ENCODE results near the gene BICDL1.

The BICDL1 gene

DNA sequence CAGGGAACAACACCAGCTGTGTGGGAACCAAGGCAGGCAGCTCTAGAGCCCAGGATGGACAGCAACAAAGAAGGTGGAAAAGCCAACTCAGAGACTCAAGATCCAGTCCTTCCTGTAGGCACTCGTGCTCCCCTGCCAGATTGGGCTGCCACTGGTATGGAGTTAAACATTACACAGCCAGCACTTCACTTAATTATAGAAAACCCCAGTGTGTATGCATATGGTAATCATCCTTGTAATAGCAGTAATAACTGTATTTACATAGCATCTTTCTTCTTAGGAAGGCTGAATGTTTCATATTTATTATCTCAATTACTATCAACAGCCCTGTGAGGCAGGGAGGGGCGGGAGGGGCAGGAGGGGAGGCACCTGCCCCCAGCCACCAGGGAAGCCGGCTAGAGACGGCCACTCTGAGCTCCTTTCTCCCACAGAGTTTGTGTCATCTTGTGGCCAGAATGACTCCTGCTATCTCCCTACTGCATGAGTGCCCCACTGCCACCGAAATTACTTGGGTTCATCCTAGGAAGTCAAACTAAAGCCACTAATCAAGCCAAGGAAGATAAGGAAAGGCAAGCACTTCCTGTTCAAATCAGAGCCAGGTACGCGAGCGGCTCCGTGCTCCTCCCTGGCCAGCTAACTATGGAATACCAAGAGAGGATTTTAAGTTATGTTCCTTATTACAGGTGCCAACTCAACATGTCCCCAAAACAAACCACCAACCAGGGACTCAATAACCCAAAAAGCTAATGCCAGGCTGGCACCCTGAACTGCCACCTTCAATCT lies 143.2 kb downstream of the BICDL1 start:
- no peak for DNase-seq

GRCh38 chr12:120132863-120133385 lies 143.9 kb downstream of the BICDL1 start:
- no peak for DNase-seq

DNA sequence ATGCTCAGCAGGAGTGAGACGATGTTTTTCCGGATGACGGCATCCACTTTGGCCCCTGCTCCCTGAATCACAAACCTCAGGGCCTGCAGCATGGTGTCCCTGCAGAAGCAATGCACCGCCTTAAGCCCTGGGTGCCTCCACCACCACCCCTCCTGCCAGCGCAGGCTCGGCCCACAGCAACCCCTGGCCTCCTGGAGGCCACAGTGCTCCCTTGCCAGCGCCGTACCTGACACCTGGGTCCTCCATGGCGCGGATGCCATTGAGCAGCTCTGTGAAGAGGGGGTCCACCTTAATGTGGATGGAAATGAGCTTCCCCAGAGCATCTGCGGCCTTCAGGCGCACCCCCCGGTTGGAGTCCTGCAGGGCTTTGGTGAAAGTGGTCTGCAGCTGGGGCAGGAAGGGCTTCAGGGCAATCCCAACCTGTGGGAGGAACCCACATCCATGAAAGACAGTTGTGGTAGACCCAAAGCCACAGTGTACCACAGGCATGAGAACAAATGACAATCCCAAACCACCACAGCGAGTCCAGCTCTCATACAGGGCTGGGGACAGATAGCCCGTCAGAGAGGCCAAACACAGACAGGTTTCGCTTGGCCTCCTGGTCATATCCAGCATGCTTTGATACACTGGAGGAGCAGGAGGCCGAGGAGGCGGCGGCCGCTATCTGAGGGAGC lies 145.4 kb downstream of the BICDL1 start:
- no peak for DNase-seq

DNA sequence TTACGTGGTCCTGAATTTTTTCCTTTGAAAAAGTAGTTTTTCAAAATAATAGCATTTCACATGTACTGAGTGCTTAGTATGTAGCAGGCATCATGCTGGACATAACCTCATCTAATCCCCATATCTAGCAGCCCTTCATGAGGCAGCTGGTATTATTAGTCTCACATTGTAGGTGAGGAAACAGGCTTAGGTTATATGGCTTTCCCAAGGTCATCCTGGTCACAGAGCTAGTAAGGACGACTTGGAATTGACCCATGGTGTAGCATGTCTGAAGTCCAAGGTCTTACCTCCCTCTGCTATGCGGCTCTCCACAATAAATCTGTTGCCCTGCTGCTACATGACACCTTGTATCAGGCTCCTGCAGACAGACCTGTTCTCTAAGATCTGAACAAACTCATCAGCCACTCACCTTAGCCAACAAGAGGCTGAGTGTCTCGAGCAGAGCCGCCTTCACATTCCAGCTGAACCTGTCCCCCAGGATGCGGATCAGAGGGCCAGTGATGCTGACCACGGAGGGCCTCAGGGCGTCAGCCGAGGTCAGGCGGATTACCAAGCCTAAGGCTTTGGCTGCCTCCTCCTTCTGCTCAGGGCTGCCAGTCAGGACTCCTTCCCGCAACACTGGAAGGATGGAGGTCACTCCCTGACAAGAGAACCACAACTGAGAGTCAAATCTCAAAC lies 147.2 kb downstream of the BICDL1 start:
- DNase-seq: no peak

DNA sequence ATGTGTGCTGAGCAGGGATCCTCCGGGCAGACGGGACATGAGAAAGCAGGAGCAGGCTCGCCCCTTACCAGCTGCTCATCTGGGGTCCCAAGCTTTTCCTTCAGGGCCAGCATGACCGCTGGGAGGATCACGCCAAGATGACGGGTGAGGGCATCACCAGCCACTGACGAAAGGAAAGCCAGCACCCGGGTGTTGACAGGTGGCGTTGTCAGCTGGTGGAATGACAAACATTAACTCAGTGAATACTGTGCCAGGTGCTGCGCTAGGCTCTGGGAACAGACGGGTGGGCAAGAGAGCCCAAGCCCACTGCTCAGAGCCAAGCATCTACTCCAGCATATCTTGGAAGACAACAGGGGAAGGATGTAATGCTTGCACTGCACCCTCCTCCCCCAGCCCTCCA lies 148.8 kb downstream of the BICDL1 start:
- no peak for DNase-seq

GRCh38 chr12:120138366-120138765 lies 149.3 kb downstream of the BICDL1 start:
- DNase-seq: no peak

GRCh38 chr12:120139958-120140357 lies 150.9 kb downstream of the BICDL1 start:
- DNase-seq: no peak

DNA sequence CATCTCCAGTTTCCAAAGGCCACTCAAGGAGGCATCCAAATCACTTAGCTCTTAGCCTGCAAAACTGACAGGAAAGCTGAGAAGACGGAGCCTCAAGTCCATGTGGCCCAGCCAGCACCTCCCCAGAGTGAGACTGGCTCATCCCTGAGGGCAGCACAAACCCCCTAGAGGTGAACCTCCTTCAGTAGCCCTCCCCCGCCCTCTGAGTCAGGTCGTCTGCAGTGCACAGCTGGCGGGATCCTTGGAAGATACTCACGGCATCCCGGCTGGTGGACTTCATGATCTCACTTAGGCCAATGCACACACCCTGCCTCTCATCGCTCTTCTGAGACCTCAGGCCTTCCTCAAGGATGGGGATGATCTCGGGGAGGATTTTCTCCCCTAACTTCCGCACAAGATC lies 151.6 kb downstream of the BICDL1 start:
- no peak for DNase-seq

DNA sequence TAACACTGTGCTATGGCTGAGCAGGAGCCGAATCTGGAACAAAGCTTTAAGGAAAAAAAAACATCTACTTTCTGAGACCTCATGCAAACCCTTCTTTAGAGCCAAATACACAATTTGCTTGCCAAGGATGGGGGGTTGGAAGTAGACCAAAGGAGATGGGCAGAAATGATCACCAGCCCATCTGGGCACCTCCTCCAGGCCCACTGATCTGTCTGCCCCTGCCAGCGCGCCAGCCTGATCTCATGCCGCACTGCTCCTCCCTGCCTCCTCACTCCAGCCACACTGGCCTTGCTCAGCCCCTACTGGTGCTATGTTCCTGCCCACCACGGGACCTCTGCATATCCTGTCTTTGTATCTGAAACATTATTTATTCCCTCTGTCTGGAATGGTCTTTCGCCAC lies 152.3 kb downstream of the BICDL1 start:
- DNase-seq: no peak

DNA sequence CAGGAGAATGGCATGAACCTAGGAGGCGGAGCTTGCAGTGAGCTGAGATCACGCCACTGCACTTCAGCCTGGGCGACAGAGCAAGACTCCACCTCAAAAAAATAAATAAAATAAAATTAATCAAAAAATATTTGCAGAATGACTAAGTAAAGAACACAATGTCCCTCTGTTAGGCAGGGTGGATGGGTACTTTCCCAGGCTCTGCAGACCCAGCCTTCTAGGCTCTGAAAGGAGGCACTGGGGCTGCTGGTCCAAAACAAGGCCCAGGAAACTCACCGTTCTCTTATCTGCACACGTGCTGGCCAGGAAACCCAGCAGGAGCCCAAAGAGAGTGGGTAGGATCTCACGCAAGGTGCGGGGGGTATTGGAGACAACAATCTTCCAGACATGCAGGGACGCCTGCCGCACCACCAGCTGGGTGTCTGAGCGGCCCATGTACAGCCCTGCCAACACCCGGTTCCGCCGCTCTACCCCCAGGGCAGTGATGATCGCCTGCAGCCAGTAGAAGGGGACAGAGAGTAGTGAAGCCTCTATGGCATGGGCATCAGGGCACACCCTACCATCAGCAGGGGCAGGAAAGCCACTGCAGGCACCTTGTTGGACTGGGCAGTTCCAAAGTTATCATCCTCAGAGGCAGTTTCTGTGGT lies 153.3 kb downstream of the BICDL1 start:
- DNase-seq: no peak

Measured in activated gamma-delta T cell treated with Interleukin-2 at 50 U/mL for 16 hours (primary cell).